ENCODE measurements around the gene HDHD5. TPM values are rescaled to one million over a fixed set of nuclear protein-coding genes. Genes with fewer than 3 reads are reported as not detected.

Gene HDHD5
- total and polyA plus RNA-seq, 2 of the 13 experiments (the other 11 are each of a cell fraction or from before 2014, with no cell fraction given) = not detected

DNA sequence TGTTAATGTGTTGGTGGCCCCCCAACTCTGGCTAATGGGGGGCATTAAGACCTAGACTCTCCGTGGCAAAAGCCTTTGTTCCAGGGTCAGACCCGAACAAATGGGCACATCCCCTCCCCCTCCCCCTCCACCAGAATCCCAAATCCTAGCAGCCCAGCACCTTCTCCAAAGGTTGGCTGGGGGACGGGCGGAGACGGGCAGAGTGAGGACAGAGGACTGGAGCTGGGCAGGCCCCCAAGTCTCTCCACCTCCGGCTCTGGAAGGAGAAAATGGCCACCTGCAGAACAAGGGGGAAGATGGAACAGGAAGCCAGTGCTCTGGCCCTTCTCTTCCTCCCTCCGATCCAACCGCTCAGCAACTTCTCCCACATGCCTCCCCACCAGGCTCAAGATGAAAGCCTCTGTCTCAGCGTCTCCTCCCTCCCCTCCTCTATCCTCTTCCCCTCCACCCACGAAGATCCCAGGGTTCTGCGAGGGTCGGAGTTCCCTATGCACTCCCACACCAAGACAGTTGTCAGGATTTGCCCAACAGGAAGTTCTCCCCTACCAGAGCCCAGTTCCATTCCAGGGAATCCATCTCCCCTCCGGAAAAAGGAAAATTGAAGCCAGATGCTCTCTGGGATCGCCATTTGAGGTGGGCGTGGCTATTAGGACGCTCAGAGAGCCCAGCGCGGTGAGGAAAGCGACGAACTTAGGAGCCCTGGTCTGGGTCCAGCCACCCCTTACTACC, 40.1 kb upstream of the HDHD5 start:
- Histone ChIP-seq H3K79me2 (ENCODE audit: insufficient read depth, low read length) (no peaks in the 10 kb centered on the region), H2AFZ (ENCODE audit: low read length) (no peak overlapping the region), H3K4me2 (ENCODE audit: low read depth, low read length) (no peak overlapping the region), H3K9me3 (ENCODE audit: low read length) (no peaks in the 10 kb centered on the region), H3K36me3 (replicated peaks in 1 of 2; ENCODE audit: control insufficient read depth in 1 of 2, insufficient read depth in 2 of 2, low read length in 2 of 2) (no peaks in the 10 kb centered on the region), H4K20me1 (ENCODE audit: insufficient read depth, low read length) (no peaks in the 10 kb centered on the region), H3K4me1 (ENCODE audit: insufficient read depth, low read length) (peaks cover 12% of the 10 kb centered on the region), H3K9ac (ENCODE audit: insufficient read depth, low read depth, low read length) (no peak overlapping the region), H3K27ac (ENCODE audit: extremely low read length, insufficient read depth, low read length) (no peak overlapping the region), H3K4me3 (replicated peaks in 1 of 3; ENCODE audit: insufficient read depth in 1 of 3, low read depth in 2 of 3, low read length in 3 of 3) (no peak overlapping the region), H3K27me3 (ENCODE audit: control insufficient read depth in 1 of 2, insufficient read depth in 2 of 2, low read length in 2 of 2) (no peaks in the 10 kb centered on the region)
- DNase-seq (ENCODE audit: low spot score) (no peak), ATAC-seq (no peak), FAIRE-seq (no peak)
- no TSS peak for BruUV-seq (replicated peaks)
- intact Hi-C loops (cut with micrococcal nuclease; ENCODE audit: unreplicated experiment) = no loop called here
- 59% methylated on average over 20 of the region's 20 CpGs for WGBS (ENCODE audit: low lambda C conversion rate)
- in situ Hi-C loops (cut with HindIII; ENCODE audit: extremely low pct_ligation_motif_present, low pct_unique_long_range_greater_than_20kb) = no loop called here
- ChIA-PET CTCF (ENCODE audit: low intra/inter-chr PET ratio, low total read pairs) (no interaction called here), POLR2A (no interaction called here)
- TF ChIP-seq RFX5 (IDR thresholded peaks at IDR 0.05; ENCODE audit: low read depth, low read length) = no peak
- no peak for TF ChIP-seq ZZZ3 (CRISPR knock-in tag; IDR thresholded peaks at IDR 0.05; ENCODE audit: borderline replicate concordance)
- TF ChIP-seq HOXA9 (CRISPR knock-in tag; IDR thresholded peaks at IDR 0.05; ENCODE audit: borderline replicate concordance) = no peak
- no peak for TF ChIP-seq EEA1 (CRISPR knock-in tag; IDR thresholded peaks at IDR 0.05; ENCODE audit: borderline replicate concordance)
- no peak for TF ChIP-seq GABPA (IDR thresholded peaks at IDR 0.05; ENCODE audit: low read depth, low read length)
- no peak for TF ChIP-seq GABPA (CRISPR knock-in tag; IDR thresholded peaks at IDR 0.05; ENCODE audit: low read depth)
- no peak for TF ChIP-seq NR2F6 (IDR thresholded peaks at IDR 0.05)
- no peak for TF ChIP-seq NR2F6 (CRISPR knock-in tag; IDR thresholded peaks at IDR 0.05)
- TF ChIP-seq, protein P1, sequence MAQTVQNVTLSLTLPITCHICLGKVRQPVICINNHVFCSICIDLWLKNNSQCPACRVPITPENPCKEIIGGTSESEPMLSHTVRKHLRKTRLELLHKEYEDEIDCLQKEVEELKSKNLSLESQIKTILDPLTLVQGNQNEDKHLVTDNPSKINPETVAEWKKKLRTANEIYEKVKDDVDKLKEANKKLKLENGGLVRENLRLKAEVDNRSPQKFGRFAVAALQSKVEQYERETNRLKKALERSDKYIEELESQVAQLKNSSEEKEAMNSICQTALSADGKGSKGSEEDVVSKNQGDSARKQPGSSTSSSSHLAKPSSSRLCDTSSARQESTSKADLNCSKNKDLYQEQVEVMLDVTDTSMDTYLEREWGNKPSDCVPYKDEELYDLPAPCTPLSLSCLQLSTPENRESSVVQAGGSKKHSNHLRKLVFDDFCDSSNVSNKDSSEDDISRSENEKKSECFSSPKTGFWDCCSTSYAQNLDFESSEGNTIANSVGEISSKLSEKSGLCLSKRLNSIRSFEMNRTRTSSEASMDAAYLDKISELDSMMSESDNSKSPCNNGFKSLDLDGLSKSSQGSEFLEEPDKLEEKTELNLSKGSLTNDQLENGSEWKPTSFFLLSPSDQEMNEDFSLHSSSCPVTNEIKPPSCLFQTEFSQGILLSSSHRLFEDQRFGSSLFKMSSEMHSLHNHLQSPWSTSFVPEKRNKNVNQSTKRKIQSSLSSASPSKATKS (CRISPR knock-in tag; IDR thresholded peaks at IDR 0.05) = no peak
- TF ChIP-seq, protein P2, sequence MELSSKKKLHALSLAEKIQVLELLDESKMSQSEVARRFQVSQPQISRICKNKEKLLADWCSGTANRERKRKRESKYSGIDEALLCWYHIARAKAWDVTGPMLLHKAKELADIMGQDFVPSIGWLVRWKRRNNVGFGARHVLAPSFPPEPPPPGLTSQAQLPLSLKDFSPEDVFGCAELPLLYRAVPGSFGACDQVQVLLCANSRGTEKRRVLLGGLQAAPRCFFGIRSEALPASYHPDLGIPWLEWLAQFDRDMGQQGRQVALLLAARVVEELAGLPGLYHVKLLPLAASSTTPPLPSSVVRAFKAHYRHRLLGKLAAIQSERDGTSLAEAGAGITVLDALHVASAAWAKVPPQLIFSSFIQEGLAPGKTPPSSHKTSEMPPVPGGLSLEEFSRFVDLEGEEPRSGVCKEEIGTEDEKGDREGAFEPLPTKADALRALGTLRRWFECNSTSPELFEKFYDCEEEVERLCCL (CRISPR knock-in tag; IDR thresholded peaks at IDR 0.05; ENCODE audit: borderline replicate concordance) = no peak
- TF ChIP-seq, protein P3, sequence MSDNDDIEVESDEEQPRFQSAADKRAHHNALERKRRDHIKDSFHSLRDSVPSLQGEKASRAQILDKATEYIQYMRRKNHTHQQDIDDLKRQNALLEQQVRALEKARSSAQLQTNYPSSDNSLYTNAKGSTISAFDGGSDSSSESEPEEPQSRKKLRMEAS (IDR thresholded peaks at IDR 0.05) = no peak
- no peak for TF ChIP-seq FOXJ3 (CRISPR knock-in tag; IDR thresholded peaks at IDR 0.05; ENCODE audit: borderline replicate concordance)
- no peak for TF ChIP-seq ZNF547 (CRISPR knock-in tag; IDR thresholded peaks at IDR 0.05)
- no peak for TF ChIP-seq MATR3 (CRISPR knock-in tag; IDR thresholded peaks at IDR 0.05)
- no peak for TF ChIP-seq NONO (IDR thresholded peaks at IDR 0.05)
- no peak for TF ChIP-seq NONO (CRISPR knock-in tag; conservative IDR thresholded peaks at IDR 0.05)

Measured in HepG2 (cell line).